ENCODE measurements around the gene GNB1. TPM values are rescaled to one million over a fixed set of nuclear protein-coding genes. Genes with fewer than 3 reads are reported as not detected.

Gene GNB1
- total and polyA plus RNA-seq, 7 donors, result 32.3 to 100 (median 70.1) TPM

GRCh38 chr1:1826356-1827088 lies 64.4 kb downstream of the GNB1 start:
- DNase-seq (no peak), ATAC-seq (no peak)
- Histone ChIP-seq H3K27me3 (ENCODE audit: insufficient read depth in 3 of 3, low read length in 2 of 3) (no peaks in the 10 kb centered on the region), H3K4me1 (no peaks in the 10 kb centered on the region), H3K36me3 (ENCODE audit: insufficient read depth in 1 of 2, low read depth in 1 of 2) (peaks cover 0 to 37% of the 10 kb centered on the region in 2 donors), H3K27ac (no peak overlapping the region), H3K4me3 (no peak overlapping the region), H3K9me3 (no peaks in the 10 kb centered on the region)
- TF ChIP-seq CTCF (IDR thresholded peaks at IDR 0.05), result no peak
- intact Hi-C loops (cut with DNase I), result no loop called here
- WGBS, 3 donors, result 85 to 92% (median 88%) methylated on average over 9 of the region's 9 CpGs

GRCh38 chr1:1825217-1825616 lies 65.7 kb downstream of the GNB1 start:
- no peaks in the 10 kb centered on the region for H3K27me3 ChIP-seq (ENCODE audit: insufficient read depth in 3 of 3, low read length in 2 of 3)
- intact Hi-C loops (cut with DNase I), result no loop called here
- ATAC-seq (no peak), DNase-seq (no peak)
- WGBS, 3 donors, result 94 to 97% (median 97%) methylated on average over 5 of the region's 5 CpGs
- H3K27ac ChIP-seq, result no peak overlapping the region
- no peak for TF ChIP-seq CTCF (IDR thresholded peaks at IDR 0.05)
- H3K9me3 ChIP-seq, result no peaks in the 10 kb centered on the region
- H3K36me3 ChIP-seq (ENCODE audit: insufficient read depth in 1 of 2, low read depth in 1 of 2), result peaks cover 0 to 42% of the 10 kb centered on the region in 2 donors
- H3K4me3 ChIP-seq, result no peak overlapping the region
- H3K4me1 ChIP-seq, result no peaks in the 10 kb centered on the region

- H3K4me1 ChIP-seq, result peaks cover 5% of the 10 kb centered on the region
- no peaks in the 10 kb centered on the region for H3K9me3 ChIP-seq
- no peak overlapping the region for H3K4me3 ChIP-seq
- DNase-seq (no peak), ATAC-seq (no peak)
- H3K36me3 ChIP-seq (ENCODE audit: insufficient read depth in 1 of 2, low read depth in 1 of 2), result peaks cover 4 to 67% of the 10 kb centered on the region in 2 donors
- no peak for TF ChIP-seq CTCF (IDR thresholded peaks at IDR 0.05)
- no peak overlapping the region for H3K27ac ChIP-seq
- WGBS, 3 donors, result 96 to 99% (median 96%) methylated on average over 6 of the region's 6 CpGs
- no peaks in the 10 kb centered on the region for H3K27me3 ChIP-seq (ENCODE audit: insufficient read depth in 3 of 3, low read length in 2 of 3)
- intact Hi-C loops (cut with DNase I), result no loop called here
Observed at GRCh38 chr1:1819762-1820161, 71.1 kb downstream of the GNB1 start.

GRCh38 chr1:1817221-1817620 lies 73.7 kb downstream of the GNB1 start:
- DNase-seq (no peak), ATAC-seq (no peak)
- Histone ChIP-seq H3K9me3 (no peaks in the 10 kb centered on the region), H3K36me3 (ENCODE audit: insufficient read depth in 1 of 2, low read depth in 1 of 2) (peaks cover 4 to 70% of the 10 kb centered on the region in 2 donors), H3K27me3 (ENCODE audit: insufficient read depth in 3 of 3, low read length in 2 of 3) (no peaks in the 10 kb centered on the region), H3K4me1 (peaks cover 5% of the 10 kb centered on the region), H3K4me3 (no peak overlapping the region), H3K27ac (no peak overlapping the region)
- 76 to 82% (median 79%) methylated on average over 3 of the region's 3 CpGs for WGBS, 3 donors
- intact Hi-C loops (cut with DNase I), result no loop called here
- TF ChIP-seq CTCF (IDR thresholded peaks at IDR 0.05), result no peak
